K562 (cell line): Measurements from ENCODE around the gene BICD1. TPM values are rescaled to one million over a fixed set of nuclear protein-coding genes. Genes with fewer than 3 reads are reported as not detected.
A peak's percentile ranks its signal among the peaks of the same experiment; 100 is the strongest.

ENCODE experiments used
- ATAC-seq: fragments of 200-7000 bp; cut with Tn5 transposase; 3 replicates; pipeline ENCODE4 v1.9.1; 2020; ENCODE audit warnings: moderate library complexity
- BruUV-seq: library from RNA; stranded (reverse); fragments of 400-500 nt; replicated peaks from 2 replicates; lab custom pipeline; 2021; lab: Mats Ljungman, UMichigan
- CTCF ChIA-PET: fragments of 300-600 bp; formaldehyde crosslinking; extraction: SDS; loops from one replicate; lab custom pipeline; 2021; ENCODE audit warnings: low intra/inter-chr PET ratio; lab: Yijun Ruan, JAX
- POLR2A ChIA-PET: fragments of 300-600, 350-650 bp; sonication (Branson Sonifier 250); formaldehyde crosslinking; extraction: SDS; loops from one replicate; lab custom pipeline; 2021; ENCODE audit warnings: antibody characterized with exemption, inconsistent platforms; lab: Yijun Ruan, JAX
- DNase-seq, 4 experiments: peaks; one replicate each; pipeline versions ENCODE4 v3.0.0 to v3.0.0-alpha.2; 2011 to 2018; ENCODE audit warnings: low spot score in 3 of 4, mixed read lengths in 3 of 4; ENCODE audit errors: extremely low read depth in 1 of 4
- FAIRE-seq: peaks from 2 replicates; lab custom pipeline; 2011; peaks lifted over from hg19 to GRCh38; lab: Jason Lieb, UNC
- H2AFZ ChIP-seq: 2 replicates; pipeline ENCODE4 v1.6.0; 2011; ENCODE audit warnings: low read depth, low read length, control low read depth, inconsistent platforms
- H3K27ac ChIP-seq: fragments of 200-600 bp; 3 replicates; pipeline ENCODE4 v1.8.0; 2011; ENCODE audit warnings: low read depth, mild to moderate bottlenecking, control low read depth, inconsistent platforms, low read length, moderate library complexity, mixed read lengths; ENCODE audit errors: extremely low read depth
- H3K27me3 ChIP-seq, 2 experiments: fragments of 300-600 bp in 1 of 2; 2 replicates in 1 of 2; 3 replicates in 1 of 2; pipeline versions ENCODE4 v1.6.0 to v1.8.0; 2011; ENCODE audit warnings: inconsistent platforms in 2 of 2, low read length in 2 of 2, mild to moderate bottlenecking in 1 of 2, mixed read lengths in 1 of 2, moderate library complexity in 1 of 2; ENCODE audit not compliant: control insufficient read depth in 2 of 2, insufficient read depth in 2 of 2
- H3K36me3 ChIP-seq: fragments of 300-600 bp; 3 replicates; pipeline ENCODE4 v1.8.0; 2011; ENCODE audit warnings: mild to moderate bottlenecking, low read length, inconsistent platforms; ENCODE audit not compliant: control insufficient read depth, insufficient read depth
- H3K4me1 ChIP-seq, 2 experiments: fragments of 200-600 bp in 1 of 2; replicated peaks in 1 of 2; 2 replicates in 1 of 2; 3 replicates in 1 of 2; pipeline versions ENCODE4 v1.5.1 to v1.8.0; 2011; ENCODE audit warnings: inconsistent platforms in 2 of 2, low read length in 2 of 2, mild to moderate bottlenecking in 1 of 2, mixed read lengths in 1 of 2, moderate library complexity in 1 of 2; ENCODE audit not compliant: control insufficient read depth in 2 of 2, insufficient read depth in 2 of 2
- H3K4me2 ChIP-seq: 2 replicates; pipeline ENCODE4 v1.6.1; 2011; ENCODE audit warnings: low read length, control low read depth, inconsistent platforms, mixed read lengths; ENCODE audit not compliant: insufficient read depth
- H3K4me3 ChIP-seq: fragments of 200-600 bp; sonication (generic), shearing (Covaris generic); 2 replicates; pipeline ENCODE4 v1.5.1; 2016; ENCODE audit warnings: control low read depth, inconsistent platforms
- H3K79me2 ChIP-seq: fragments of 200-600 bp; 3 replicates; pipeline ENCODE4 v1.8.0; 2011; ENCODE audit warnings: low read length, inconsistent platforms; ENCODE audit not compliant: control insufficient read depth, insufficient read depth
- H3K9ac ChIP-seq, 2 experiments: 2 replicates each; pipeline versions ENCODE4 v1.6.0 to v1.6.1; 2011; ENCODE audit warnings: low read depth in 2 of 2, low read length in 2 of 2, control low read depth in 1 of 2, inconsistent platforms in 1 of 2, mild to moderate bottlenecking in 1 of 2, mixed read lengths in 1 of 2; ENCODE audit not compliant: insufficient read depth in 1 of 2
- H3K9me1 ChIP-seq: one replicate; pipeline ENCODE4 v1.6.0; 2011; ENCODE audit warnings: inconsistent platforms, mild to moderate bottlenecking, low read length, moderate library complexity; ENCODE audit not compliant: control insufficient read depth, insufficient read depth
- H3K9me3 ChIP-seq: replicated peaks from 2 replicates; pipeline ENCODE4 v1.5.1; 2011; ENCODE audit warnings: low read depth, low read length, inconsistent platforms; ENCODE audit not compliant: control insufficient read depth, insufficient read depth
- H4K20me1 ChIP-seq: replicated peaks from 2 replicates; pipeline ENCODE4 v1.6.1; 2011; ENCODE audit warnings: low read length, inconsistent platforms, mixed read lengths; ENCODE audit not compliant: control insufficient read depth, insufficient read depth
- DPF2 ChIP-seq: fragments of 450-650 bp; IDR thresholded peaks from 2 replicates; pipeline ENCODE4 v1.6.1; 2016
- ETV1 ChIP-seq: fragments of 450-650 bp; conservative IDR thresholded peaks from 2 replicates; pipeline ENCODE4 v1.6.1; 2016; ENCODE audit warnings: missing genetic modification characterization, control low read depth, low read depth, missing compliant biosample characterization
- FOXA3 ChIP-seq, 2 experiments: fragments of 450-650 bp in 1 of 2; sonication (generic) in 1 of 2; formaldehyde crosslinking; IDR thresholded peaks in 1 of 2; conservative IDR thresholded peaks in 1 of 2; 2 replicates each; pipeline versions ENCODE4 v1.4.0 to v1.8.0; 2020 to 2022; ENCODE audit warnings: mild to moderate bottlenecking in 2 of 2, missing genetic modification reagents in 1 of 2
- HDAC3 ChIP-seq: fragments of 450-650 bp; IDR thresholded peaks from 2 replicates; pipeline ENCODE4 v1.6.1; 2018; ENCODE audit warnings: borderline replicate concordance, mild to moderate bottlenecking, moderate library complexity; ENCODE audit not compliant: partially characterized antibody
- NCOR1 ChIP-seq: fragments of 450-650 bp; IDR thresholded peaks from 2 replicates; pipeline ENCODE4 v1.6.1; 2016; ENCODE audit warnings: mild to moderate bottlenecking, moderate library complexity
- SREBF1 ChIP-seq: fragments of 150-350 bp; IDR thresholded peaks from 2 replicates; pipeline ENCODE4 v1.6.1; 2014; ENCODE audit warnings: antibody characterized with exemption, low read depth, low read length, borderline replicate concordance
- ZBTB26 ChIP-seq: fragments of 450-650 bp; formaldehyde crosslinking; IDR thresholded peaks from 2 replicates; pipeline ENCODE4 v1.4.0; 2022; ENCODE audit warnings: missing genetic modification characterization
- ZBTB9 ChIP-seq: fragments of 450-650 bp; formaldehyde crosslinking; IDR thresholded peaks from 2 replicates; pipeline ENCODE4 v1.4.0; 2020; ENCODE audit warnings: mild to moderate bottlenecking, moderate library complexity
- ZNF239 ChIP-seq: fragments of 250-450 bp; sonication (Bioruptor Pico); IDR thresholded peaks from 2 replicates; pipeline ENCODE4 v1.4.0; 2020; ENCODE audit warnings: mild to moderate bottlenecking
- ZNF584 ChIP-seq: fragments of 200-800 bp; sonication (Bioruptor generic); IDR thresholded peaks from 2 replicates; pipeline ENCODE4 v1.6.1; 2016; ENCODE audit warnings: low read depth, mild to moderate bottlenecking, missing genetic modification characterization, missing compliant biosample characterization
- ZNF609 ChIP-seq: sonication (generic); formaldehyde crosslinking; IDR thresholded peaks from 2 replicates; pipeline ENCODE4 v1.8.1; 2023; ENCODE audit warnings: missing genetic modification reagents, mild to moderate bottlenecking, borderline replicate concordance
- in situ Hi-C: fragments of 300-500 bp; cut with MboI; formaldehyde crosslinking; loops from 4 replicates; pipeline ENCODE4 v1.15.0; 2018; ENCODE audit warnings: inconsistent platforms, mixed read lengths
- intact Hi-C: fragments of 100-400 bp; cut with micrococcal nuclease; formaldehyde crosslinking; loops from 2 replicates; pipeline ENCODE4 v1.14.2; 2022
- polyA plus RNA-seq, 8 experiments: library from polyadenylated mRNA; depleted of rRNA in 4 of 8; stranded (reverse) in 5 of 8; unstranded in 3 of 8; fragments of >200 nt; fragmentation: Nextera tagmentation in 2 of 8; fragmentation: Illumina TruSeq in 1 of 8; extraction: Ambion mirVana in 2 of 8; extraction: Trizol in 1 of 8; gene quantifications; 2 replicates each; pipeline versions ENCODE4 v1.2.1 to v1.2.3, GENCODE V29; 2011 to 2014; ENCODE audit warnings: inconsistent platforms in 1 of 8, missing spikeins in 1 of 8
- total RNA-seq, 7 experiments: library from RNA; depleted of rRNA in 6 of 7; stranded (reverse); fragments of >200 nt in 6 of 7; fragmentation: Illumina TruSeq in 2 of 7; extraction: Trizol in 2 of 7; gene quantifications; 2 replicates each; pipeline versions ENCODE4 v1.2.1 to v1.2.3, GENCODE V29; 2011 to 2021; ENCODE audit warnings: low replicate concordance in 1 of 7

Gene BICD1
- total and polyA plus RNA-seq, 9 of the 15 experiments (the other 6 are each of a cell fraction or from before 2014, with no cell fraction given) = 3.5 to 21.1 (median 12.5) TPM

- H3K4me3 ChIP-seq = no peak overlapping the region
- H3K27ac ChIP-seq = no peak overlapping the region
- H3K79me2 ChIP-seq = no peaks in the 10 kb centered on the region
- peaks cover 0 to 13% of the 10 kb centered on the region in 2 experiments; a peak in 4 of 5 replicates for H3K4me1 ChIP-seq
- peak in 2 of 4 experiments; percentile 42 to 53 for DNase-seq
- H4K20me1 ChIP-seq = no peaks in the 10 kb centered on the region
- H3K9ac ChIP-seq = no peak overlapping the region
- H3K27me3 ChIP-seq = no peaks in the 10 kb centered on the region
- intact Hi-C loops (no loop called here), in situ Hi-C loops (no loop called here)
- no peak overlapping the region for H2AFZ ChIP-seq
- no peaks in the 10 kb centered on the region for H3K9me3 ChIP-seq
- BruUV-seq = no TSS peak
- peak; percentile 87 for ATAC-seq
- no peaks in the 10 kb centered on the region for H3K36me3 ChIP-seq
- ChIA-PET POLR2A (interaction anchor here (0.6 to 2.0 kb wide), 4 partner anchors 9 to 53 kb away, joined by 3 to 9 read pairs (median 4); no protein-coding TSS in a partner anchor), CTCF (no interaction called here)
- no peak overlapping the region for H3K4me2 ChIP-seq
- no peaks in the 10 kb centered on the region for H3K9me1 ChIP-seq
- FAIRE-seq = peak; percentile 37
- no peak for TF ChIP-seq FOXA3 (CRISPR knock-in tag; conservative IDR thresholded peaks at IDR 0.05 in 1 of 2, IDR thresholded peaks at IDR 0.05 in 1 of 2)
- peak; percentile 60 for TF ChIP-seq DPF2
- TF ChIP-seq NCOR1 = no peak
- TF ChIP-seq ZBTB9 (CRISPR knock-in tag) = no peak
- TF ChIP-seq ZNF239 (CRISPR knock-in tag) = no peak
- no peak for TF ChIP-seq ZBTB26 (CRISPR knock-in tag)
- TF ChIP-seq SREBF1 = no peak
- no peak for TF ChIP-seq HDAC3
- no peak for TF ChIP-seq ZNF584 (CRISPR knock-in tag)
- TF ChIP-seq ETV1 (tag) = no peak
- no peak for TF ChIP-seq ZNF609 (CRISPR knock-in tag)
These were observed 183.8 kb downstream of the BICD1 start for GRCh38 chr12:32290411-32290810.
